K562 treated with DMSO at 1 percent for 12 hours (cell line): ENCODE measurements around the gene FAAH. TPM values are rescaled to one million over a fixed set of nuclear protein-coding genes. Genes with fewer than 3 reads are reported as not detected.

Experiments used
- total RNA-seq: library from RNA; unstranded; fragments of 300-600 nt; gene quantifications from 2 replicates; pipeline ENCODE4 v1.2.3, GENCODE V29; 2022; ENCODE audit not compliant: insufficient read depth

Gene FAAH
- total RNA-seq, result 1.6 and 1.9 TPM in 2 replicates

GRCh38 chr1:46394108-46394871 lies at the start of gene FAAH:
FAAH (plus strand) TSS chr1:46394317; CDS start chr1:46394349, 32 bp downstream.

Other genes starting within 250 kb of the FAAH start
- gene TSPAN1, start 219.2 kb upstream of the FAAH start, total RNA-seq, result not detected in 2 replicates
- not detected in 2 replicates for gene P3R3URF, start 217.8 kb upstream of the FAAH start, total RNA-seq
- 23.8 and 33.6 TPM in 2 replicates for gene POMGNT1, start 195.9 kb upstream of the FAAH start, total RNA-seq
- gene LURAP1, start 191.0 kb upstream of the FAAH start, total RNA-seq, result 0.47 and 1.3 TPM in 2 replicates
- gene RAD54L, start 146.6 kb upstream of the FAAH start, total RNA-seq, result 46.1 and 64.3 TPM in 2 replicates
- 44.7 and 72.1 TPM in 2 replicates for gene LRRC41, start 90.7 kb upstream of the FAAH start, total RNA-seq
- gene UQCRH, start 90.6 kb upstream of the FAAH start, total RNA-seq, result 1,336 and 1,668 TPM in 2 replicates
- 27.2 and 52.3 TPM in 2 replicates for gene NSUN4, start 53.5 kb upstream of the FAAH start, total RNA-seq
- gene DMBX1, start 95.5 kb downstream of the FAAH start, total RNA-seq, result 3.5 and 8.0 TPM in 2 replicates
- gene KNCN, start 157.3 kb downstream of the FAAH start, total RNA-seq, result not detected in 2 replicates
- gene MKNK1, start 210.0 kb downstream of the FAAH start, total RNA-seq, result 34.4 and 66.1 TPM in 2 replicates
- gene MOB3C, start 222.5 kb downstream of the FAAH start, total RNA-seq, result 9.5 and 18.0 TPM in 2 replicates